Measurements from ENCODE around the gene REXO4. TPM values are rescaled to one million over a fixed set of nuclear protein-coding genes. Genes with fewer than 3 reads are reported as not detected.
A peak's percentile ranks its signal among the peaks of the same experiment; 100 is the strongest.

REXO4 gene
- total and polyA plus RNA-seq, 2 of the 13 experiments (the other 11 are each of a cell fraction or from before 2014, with no cell fraction given), result 18.5 to 30.4 TPM

DNA sequence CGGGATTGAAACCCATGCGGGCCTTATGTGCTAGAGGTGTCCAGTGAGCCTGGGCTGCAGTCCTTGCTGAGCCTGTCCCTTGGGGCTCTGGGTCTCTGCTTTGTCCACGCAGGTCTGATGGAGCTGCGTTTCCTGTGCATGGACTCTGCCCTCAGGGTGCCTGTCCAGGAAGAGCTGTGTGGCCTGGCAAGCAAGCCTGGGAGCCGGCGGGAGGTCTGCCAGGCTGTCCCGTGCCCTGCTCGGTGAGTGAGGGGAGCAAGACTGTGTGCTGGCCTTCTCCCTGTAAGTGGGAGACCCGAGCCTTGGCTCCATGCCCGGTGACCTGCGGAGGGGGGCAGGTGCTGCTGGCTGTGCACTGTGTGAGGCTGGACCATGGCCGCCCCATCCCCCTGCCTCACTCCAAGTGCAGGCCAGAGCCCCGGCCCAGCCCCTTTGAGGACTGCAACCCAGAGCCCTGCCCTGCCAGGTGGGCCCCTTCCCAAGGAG, 30.7 kb upstream of the REXO4 start (continued):
- TF ChIP-seq, protein P1, sequence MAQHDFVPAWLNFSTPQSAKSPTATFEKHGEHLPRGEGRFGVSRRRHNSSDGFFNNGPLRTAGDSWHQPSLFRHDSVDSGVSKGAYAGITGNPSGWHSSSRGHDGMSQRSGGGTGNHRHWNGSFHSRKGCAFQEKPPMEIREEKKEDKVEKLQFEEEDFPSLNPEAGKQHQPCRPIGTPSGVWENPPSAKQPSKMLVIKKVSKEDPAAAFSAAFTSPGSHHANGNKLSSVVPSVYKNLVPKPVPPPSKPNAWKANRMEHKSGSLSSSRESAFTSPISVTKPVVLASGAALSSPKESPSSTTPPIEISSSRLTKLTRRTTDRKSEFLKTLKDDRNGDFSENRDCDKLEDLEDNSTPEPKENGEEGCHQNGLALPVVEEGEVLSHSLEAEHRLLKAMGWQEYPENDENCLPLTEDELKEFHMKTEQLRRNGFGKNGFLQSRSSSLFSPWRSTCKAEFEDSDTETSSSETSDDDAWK (CRISPR knock-in tag; IDR thresholded peaks at IDR 0.05), result no peak
- TF ChIP-seq SOX13 (IDR thresholded peaks at IDR 0.05), result no peak
- TF ChIP-seq SOX13 (CRISPR knock-in tag; conservative IDR thresholded peaks at IDR 0.05 in 1 of 2, IDR thresholded peaks at IDR 0.05 in 1 of 2), result no peak
- no peak for TF ChIP-seq SRSF9 (IDR thresholded peaks at IDR 0.05; ENCODE audit: borderline replicate concordance, insufficient read depth, low read depth, low read length, poor library complexity, severe bottlenecking)
- TF ChIP-seq, protein P2, sequence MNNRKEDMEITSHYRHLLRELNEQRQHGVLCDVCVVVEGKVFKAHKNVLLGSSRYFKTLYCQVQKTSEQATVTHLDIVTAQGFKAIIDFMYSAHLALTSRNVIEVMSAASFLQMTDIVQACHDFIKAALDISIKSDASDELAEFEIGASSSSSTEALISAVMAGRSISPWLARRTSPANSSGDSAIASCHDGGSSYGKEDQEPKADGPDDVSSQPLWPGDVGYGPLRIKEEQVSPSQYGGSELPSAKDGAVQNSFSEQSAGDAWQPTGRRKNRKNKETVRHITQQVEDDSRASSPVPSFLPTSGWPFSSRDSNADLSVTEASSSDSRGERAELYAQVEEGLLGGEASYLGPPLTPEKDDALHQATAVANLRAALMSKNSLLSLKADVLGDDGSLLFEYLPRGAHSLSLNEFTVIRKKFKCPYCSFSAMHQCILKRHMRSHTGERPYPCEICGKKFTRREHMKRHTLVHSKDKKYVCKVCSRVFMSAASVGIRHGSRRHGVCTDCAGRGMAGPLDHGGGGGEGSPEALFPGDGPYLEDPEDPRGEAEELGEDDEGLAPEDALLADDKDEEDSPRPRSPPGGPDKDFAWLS (CRISPR knock-in tag; IDR thresholded peaks at IDR 0.05; ENCODE audit: borderline replicate concordance), result no peak
- TF ChIP-seq ZNF260 (CRISPR knock-in tag; IDR thresholded peaks at IDR 0.05; ENCODE audit: borderline replicate concordance, low read depth), result no peak
- TF ChIP-seq, protein P3, sequence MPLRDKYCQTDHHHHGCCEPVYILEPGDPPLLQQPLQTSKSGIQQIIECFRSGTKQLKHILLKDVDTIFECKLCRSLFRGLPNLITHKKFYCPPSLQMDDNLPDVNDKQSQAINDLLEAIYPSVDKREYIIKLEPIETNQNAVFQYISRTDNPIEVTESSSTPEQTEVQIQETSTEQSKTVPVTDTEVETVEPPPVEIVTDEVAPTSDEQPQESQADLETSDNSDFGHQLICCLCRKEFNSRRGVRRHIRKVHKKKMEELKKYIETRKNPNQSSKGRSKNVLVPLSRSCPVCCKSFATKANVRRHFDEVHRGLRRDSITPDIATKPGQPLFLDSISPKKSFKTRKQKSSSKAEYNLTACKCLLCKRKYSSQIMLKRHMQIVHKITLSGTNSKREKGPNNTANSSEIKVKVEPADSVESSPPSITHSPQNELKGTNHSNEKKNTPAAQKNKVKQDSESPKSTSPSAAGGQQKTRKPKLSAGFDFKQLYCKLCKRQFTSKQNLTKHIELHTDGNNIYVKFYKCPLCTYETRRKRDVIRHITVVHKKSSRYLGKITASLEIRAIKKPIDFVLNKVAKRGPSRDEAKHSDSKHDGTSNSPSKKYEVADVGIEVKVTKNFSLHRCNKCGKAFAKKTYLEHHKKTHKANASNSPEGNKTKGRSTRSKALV (CRISPR knock-in tag; IDR thresholded peaks at IDR 0.05), result no peak
- TF ChIP-seq, protein P4, sequence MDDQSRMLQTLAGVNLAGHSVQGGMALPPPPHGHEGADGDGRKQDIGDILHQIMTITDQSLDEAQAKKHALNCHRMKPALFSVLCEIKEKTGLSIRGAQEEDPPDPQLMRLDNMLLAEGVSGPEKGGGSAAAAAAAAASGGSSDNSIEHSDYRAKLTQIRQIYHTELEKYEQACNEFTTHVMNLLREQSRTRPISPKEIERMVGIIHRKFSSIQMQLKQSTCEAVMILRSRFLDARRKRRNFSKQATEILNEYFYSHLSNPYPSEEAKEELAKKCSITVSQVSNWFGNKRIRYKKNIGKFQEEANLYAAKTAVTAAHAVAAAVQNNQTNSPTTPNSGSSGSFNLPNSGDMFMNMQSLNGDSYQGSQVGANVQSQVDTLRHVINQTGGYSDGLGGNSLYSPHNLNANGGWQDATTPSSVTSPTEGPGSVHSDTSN (CRISPR knock-in tag; IDR thresholded peaks at IDR 0.05; ENCODE audit: borderline replicate concordance), result no peak
- TF ChIP-seq SNAPC2 (CRISPR knock-in tag; IDR thresholded peaks at IDR 0.05), result no peak
- TF ChIP-seq ATRX (CRISPR knock-in tag; IDR thresholded peaks at IDR 0.05; ENCODE audit: borderline replicate concordance), result no peak
- TF ChIP-seq ZNF724P (CRISPR knock-in tag; IDR thresholded peaks at IDR 0.05; ENCODE audit: borderline replicate concordance), result no peak
- no peak for TF ChIP-seq LCORL (IDR thresholded peaks at IDR 0.05)
- TF ChIP-seq LCORL (CRISPR knock-in tag; IDR thresholded peaks at IDR 0.05), result peak; percentile 39; the same call in 1 of the 2 replicates
- TF ChIP-seq CBX5 (CRISPR knock-in tag; IDR thresholded peaks at IDR 0.05; ENCODE audit: borderline replicate concordance), result no peak
- no peak for TF ChIP-seq MAFG (CRISPR knock-in tag; IDR thresholded peaks at IDR 0.05)
- TF ChIP-seq ZNF234 (CRISPR knock-in tag; conservative IDR thresholded peaks at IDR 0.05), result no peak
- no peak for TF ChIP-seq BRCA1 (CRISPR knock-in tag; IDR thresholded peaks at IDR 0.05)
- TF ChIP-seq CENPT (CRISPR knock-in tag; IDR thresholded peaks at IDR 0.05; ENCODE audit: low read depth), result no peak
- no peak for TF ChIP-seq PCBP2 (optimal IDR thresholded peaks at IDR 0.05; ENCODE audit: low read depth, low read length, poor library complexity, severe bottlenecking)
- TF ChIP-seq KDM1A (CRISPR knock-in tag; IDR thresholded peaks at IDR 0.05), result no peak
- no peak for TF ChIP-seq RNF2 (conservative IDR thresholded peaks at IDR 0.05; ENCODE audit: low read depth)
- TF ChIP-seq ZNF326 (CRISPR knock-in tag; IDR thresholded peaks at IDR 0.05; ENCODE audit: borderline replicate concordance), result no peak
- no peak for TF ChIP-seq ZMYM2 (CRISPR knock-in tag; IDR thresholded peaks at IDR 0.05)
- no peak for TF ChIP-seq KMT2A (CRISPR knock-in tag; IDR thresholded peaks at IDR 0.05)
- TF ChIP-seq SMAD1 (CRISPR knock-in tag; IDR thresholded peaks at IDR 0.05; ENCODE audit: borderline replicate concordance, low read depth), result no peak
- TF ChIP-seq ELF3 (CRISPR knock-in tag; IDR thresholded peaks at IDR 0.05), result 0 out of 2 replicates have a peak, but pooled peaks have one; percentile 12
